Tibial nerve (tissue), 4 donors: ENCODE measurements around the gene CYLD. TPM values are rescaled to one million over a fixed set of nuclear protein-coding genes. Genes with fewer than 3 reads are reported as not detected.
A peak's percentile ranks its signal among the peaks of the same experiment; 100 is the strongest.

Source experiments
- DNase-seq, 2 donors: peaks; one replicate each; pipeline ENCODE4 v3.0.0-alpha.2; 2019; ENCODE audit warnings: low spot score in 2 of 2
- H3K27ac ChIP-seq, 4 donors: fragments of 200-600 bp; sonication (generic) in 3 of 4; one replicate each; pipeline ENCODE4 v1.5.1; 2017 to 2019; ENCODE audit warnings: mild to moderate bottlenecking in 1 of 4
- H3K27me3 ChIP-seq, 2 donors: fragments of 200-600 bp; sonication (generic) in 1 of 2; one replicate each; pipeline versions ENCODE4 v1.5.1 to v1.6.0; 2017 to 2019
- H3K36me3 ChIP-seq, 3 donors: fragments of 200-600 bp; sonication (generic); one replicate each; pipeline ENCODE4 v1.5.1; 2018 to 2019
- H3K4me1 ChIP-seq, 4 donors: fragments of 200-600 bp; sonication (generic) in 3 of 4; one replicate each; pipeline ENCODE4 v1.5.1; 2017 to 2019
- H3K4me3 ChIP-seq, 4 donors: fragments of 200-600 bp; sonication (generic) in 3 of 4; one replicate each; pipeline ENCODE4 v1.5.1; 2017 to 2019; ENCODE audit warnings: mild to moderate bottlenecking in 1 of 4, moderate library complexity in 1 of 4
- H3K9me3 ChIP-seq, 4 donors: fragments of 200-600 bp; sonication (generic) in 3 of 4; one replicate each; pipeline ENCODE4 v1.5.1; 2017 to 2019
- EP300 ChIP-seq, 2 donors: sonication (generic); formaldehyde crosslinking; IDR thresholded peaks; one replicate each; pipeline ENCODE4 v1.6.1; 2017; ENCODE audit warnings: antibody characterized with exemption in 2 of 2, mild to moderate bottlenecking in 1 of 2
- POLR2A ChIP-seq, 2 donors: fragments of 450-650 bp; IDR thresholded peaks; one replicate each; pipeline ENCODE4 v1.6.1; 2017; ENCODE audit warnings: antibody characterized with exemption in 2 of 2, mild to moderate bottlenecking in 2 of 2, moderate library complexity in 2 of 2
- WGBS, 2 donors: methylation state at CpG; one replicate each; pipeline ENCODE4 v1.1.5; 2018; 5-methylcytosine and 5-hydroxymethylcytosine counted together
- total RNA-seq, 4 donors: library from RNA; depleted of rRNA; stranded (reverse); fragments of >200 nt; gene quantifications; one replicate each; pipeline ENCODE4 v1.1.0, GENCODE V29; 2016
- TF ChIP-seq, protein P1 (sequence below), 5 experiments: fragments of 200-600 bp in 3 of 5; fragments of 450-650 bp in 2 of 5; sonication (generic) in 3 of 5; IDR thresholded peaks; one replicate each; pipeline ENCODE4 v1.5.1; 2016 to 2019; ENCODE audit warnings: antibody characterized with exemption in 5 of 5, mild to moderate bottlenecking in 3 of 5, moderate library complexity in 2 of 5

CYLD gene
- total RNA-seq, 4 donors from 2014 or later: 23.7 to 52.7 (median 38.3) TPM

DNA sequence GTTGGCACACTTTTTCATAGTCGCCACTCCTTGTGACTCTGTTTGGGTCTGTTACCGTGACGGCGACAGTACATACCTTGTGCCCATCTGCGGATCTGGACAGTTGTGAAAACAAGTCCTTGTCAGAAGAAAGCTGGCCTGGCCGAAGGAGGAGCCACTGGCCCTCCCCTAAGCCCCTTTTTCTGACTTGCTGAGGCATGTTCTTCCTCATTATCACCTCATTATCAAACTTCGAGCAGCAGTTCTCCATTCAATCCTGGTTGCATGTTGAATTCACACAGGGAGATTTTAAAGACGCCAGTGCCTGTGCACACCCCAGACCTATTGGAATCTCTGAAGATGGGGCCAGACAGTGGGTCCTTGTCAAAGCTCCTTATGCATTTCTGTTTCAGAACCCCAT lies 61.1 kb downstream of the CYLD start:
- no peak for DNase-seq
- 74 to 80% methylated on average over 8 of the region's 8 CpGs for WGBS, 2 donors

DNA sequence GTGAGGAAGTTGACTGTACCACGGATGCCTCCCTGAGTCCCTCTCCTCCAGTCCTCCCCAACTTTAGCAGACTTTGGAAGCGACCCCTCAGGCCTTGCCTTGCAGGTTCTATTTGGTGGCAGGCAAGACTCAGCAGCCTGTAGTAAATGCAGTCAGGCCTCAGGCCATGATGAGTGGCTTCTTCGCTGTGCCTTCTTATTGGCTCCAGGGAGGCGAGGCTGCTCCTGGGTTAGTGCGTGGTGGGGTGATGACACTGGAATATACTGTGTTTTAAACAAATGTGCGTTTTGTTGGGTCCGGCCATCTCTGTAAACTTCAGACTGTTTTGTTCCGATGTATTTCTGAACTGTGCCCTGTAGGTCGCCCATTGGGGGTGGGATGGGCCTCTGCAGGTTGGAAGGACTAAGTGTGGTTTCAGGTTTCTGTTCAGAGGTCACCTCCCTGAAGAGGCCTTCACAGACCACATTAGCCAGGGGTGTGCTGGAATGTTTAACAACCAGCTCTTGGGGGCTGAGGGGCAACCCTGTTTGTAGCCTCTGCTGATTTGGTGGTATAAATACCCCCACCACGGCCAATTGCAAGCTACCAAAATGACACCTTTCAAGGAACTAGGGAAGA lies 62.5 kb downstream of the CYLD start:
- H3K9me3 ChIP-seq: no peaks in the 10 kb centered on the region

More for the DNA sequence above, 61.1 kb downstream of the CYLD start:
- no peaks in the 10 kb centered on the region for H3K27me3 ChIP-seq
- H3K4me1 ChIP-seq: peaks cover 0 to 14% (median 0%) of the 10 kb centered on the region in 4 donors
- no peaks in the 10 kb centered on the region for H3K9me3 ChIP-seq
- H3K27ac ChIP-seq: no peak overlapping the region
- TF ChIP-seq EP300 (IDR thresholded peaks at IDR 0.05): no peak
- TF ChIP-seq, protein P1, sequence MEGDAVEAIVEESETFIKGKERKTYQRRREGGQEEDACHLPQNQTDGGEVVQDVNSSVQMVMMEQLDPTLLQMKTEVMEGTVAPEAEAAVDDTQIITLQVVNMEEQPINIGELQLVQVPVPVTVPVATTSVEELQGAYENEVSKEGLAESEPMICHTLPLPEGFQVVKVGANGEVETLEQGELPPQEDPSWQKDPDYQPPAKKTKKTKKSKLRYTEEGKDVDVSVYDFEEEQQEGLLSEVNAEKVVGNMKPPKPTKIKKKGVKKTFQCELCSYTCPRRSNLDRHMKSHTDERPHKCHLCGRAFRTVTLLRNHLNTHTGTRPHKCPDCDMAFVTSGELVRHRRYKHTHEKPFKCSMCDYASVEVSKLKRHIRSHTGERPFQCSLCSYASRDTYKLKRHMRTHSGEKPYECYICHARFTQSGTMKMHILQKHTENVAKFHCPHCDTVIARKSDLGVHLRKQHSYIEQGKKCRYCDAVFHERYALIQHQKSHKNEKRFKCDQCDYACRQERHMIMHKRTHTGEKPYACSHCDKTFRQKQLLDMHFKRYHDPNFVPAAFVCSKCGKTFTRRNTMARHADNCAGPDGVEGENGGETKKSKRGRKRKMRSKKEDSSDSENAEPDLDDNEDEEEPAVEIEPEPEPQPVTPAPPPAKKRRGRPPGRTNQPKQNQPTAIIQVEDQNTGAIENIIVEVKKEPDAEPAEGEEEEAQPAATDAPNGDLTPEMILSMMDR (IDR thresholded peaks at IDR 0.05): no peak
- TF ChIP-seq POLR2A (IDR thresholded peaks at IDR 0.05): no peak
- H3K4me3 ChIP-seq: no peak overlapping the region
- peaks cover 0 to 21% (median 0%) of the 10 kb centered on the region in 3 donors for H3K36me3 ChIP-seq

DNA sequence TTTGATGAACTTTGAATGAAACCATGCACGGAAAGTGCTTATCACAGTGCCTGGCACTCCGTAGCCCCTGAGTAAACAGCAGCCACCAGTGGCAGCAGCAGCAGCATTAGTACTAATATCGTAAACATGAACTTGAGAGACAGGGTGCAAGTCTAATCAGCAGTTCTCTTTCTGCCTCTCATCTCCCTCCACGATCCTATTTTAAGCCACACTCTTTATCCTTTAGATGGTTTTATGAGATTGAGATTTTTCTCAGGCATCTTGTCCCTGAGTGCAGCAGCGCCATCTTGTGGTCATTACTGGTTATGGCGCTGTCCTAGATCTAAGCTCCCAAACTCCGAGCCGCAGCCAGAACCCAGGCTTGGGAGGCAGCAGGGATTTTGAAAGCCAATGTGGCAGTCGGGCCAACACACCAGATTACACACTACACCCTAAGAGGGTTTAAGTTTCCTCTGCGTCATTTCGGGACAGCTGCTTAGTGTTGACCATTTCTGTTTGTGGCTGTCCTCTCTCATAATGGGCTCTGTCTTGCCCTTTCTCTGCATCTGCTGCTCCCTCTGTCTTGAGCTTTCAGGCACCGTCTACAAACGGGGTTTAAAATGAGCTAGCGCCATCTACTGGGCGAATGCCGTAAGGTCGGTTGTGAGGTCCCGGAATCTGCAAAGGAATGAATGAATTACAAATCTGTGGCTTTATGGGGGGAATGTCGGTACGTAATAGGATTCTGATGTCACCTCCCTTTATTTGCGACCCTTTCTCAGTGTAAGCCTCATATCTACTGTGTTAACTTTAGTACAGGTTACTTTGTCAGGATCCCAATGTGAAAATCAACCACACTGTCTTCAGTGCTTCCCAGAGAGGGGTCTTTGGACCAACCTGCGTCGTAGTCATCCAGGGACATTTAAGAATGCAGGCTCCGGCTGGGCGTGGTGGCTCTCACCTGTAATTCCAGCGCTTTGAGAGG lies 64.5 kb downstream of the CYLD start:
- Histone ChIP-seq H3K4me3 (peak overlapping the region; percentile 18 to 45 (median 38)), H3K36me3 (no peaks in the 10 kb centered on the region), H3K4me1 (peaks cover 0 to 14% (median 0%) of the 10 kb centered on the region in 4 donors), H3K9me3 (no peaks in the 10 kb centered on the region), H3K27me3 (no peaks in the 10 kb centered on the region), H3K27ac (peak overlapping the region in 3 of 4 donors; percentile 28 to 86 (median 84))
- TF ChIP-seq EP300 (IDR thresholded peaks at IDR 0.05): peak in 1 of 2 donors; percentile 35
- TF ChIP-seq, protein P1 (IDR thresholded peaks at IDR 0.05): peak; percentile 91 to 94 (median 92)
- no peak for TF ChIP-seq POLR2A (IDR thresholded peaks at IDR 0.05)
- WGBS, 2 donors: 13 to 15% methylated on average over 26 of the region's 26 CpGs
- DNase-seq: peak; percentile 79 to 90

More for the DNA sequence above, 62.5 kb downstream of the CYLD start:
- H3K4me3 ChIP-seq: no peak overlapping the region
- no peak for DNase-seq
- H3K27ac ChIP-seq: no peak overlapping the region
- H3K4me1 ChIP-seq: peaks cover 0 to 14% (median 0%) of the 10 kb centered on the region in 4 donors
- 72 to 73% methylated on average over 10 of the region's 10 CpGs for WGBS, 2 donors
- no peaks in the 10 kb centered on the region for H3K27me3 ChIP-seq
- no peak for TF ChIP-seq POLR2A (IDR thresholded peaks at IDR 0.05)
- TF ChIP-seq, protein P1 (IDR thresholded peaks at IDR 0.05): no peak
- no peak for TF ChIP-seq EP300 (IDR thresholded peaks at IDR 0.05)
- peaks cover 0 to 7% (median 0%) of the 10 kb centered on the region in 3 donors for H3K36me3 ChIP-seq

DNA sequence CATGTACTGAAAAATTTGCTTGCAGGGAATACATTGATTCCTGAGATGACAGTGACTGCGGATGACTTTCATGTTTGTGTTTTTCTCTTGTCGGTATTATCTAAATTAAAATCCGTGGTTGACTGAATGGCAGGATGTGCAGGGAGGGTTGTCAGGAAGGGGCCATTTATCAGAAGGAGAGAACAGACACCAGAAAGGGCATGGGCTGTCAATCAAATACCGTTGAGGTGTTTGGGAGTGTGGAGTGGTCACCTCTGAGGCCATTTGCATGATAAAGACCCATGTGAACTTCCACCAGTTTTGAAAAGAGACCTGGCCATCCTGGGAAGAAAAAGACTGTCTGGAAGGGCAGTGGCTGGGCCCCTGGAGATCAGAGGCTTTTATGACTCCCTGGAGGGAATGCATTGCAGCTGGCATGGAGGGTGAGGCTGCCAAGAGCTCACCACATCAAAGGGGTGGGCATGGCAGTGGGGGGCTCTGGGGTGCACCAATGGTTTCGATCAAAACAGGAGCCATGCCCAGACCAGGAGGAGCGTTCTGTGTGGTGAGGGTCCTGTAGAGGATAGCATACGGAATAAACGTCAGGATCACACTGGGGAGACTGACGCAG lies 67.1 kb downstream of the CYLD start:
- Histone ChIP-seq H3K27me3 (no peaks in the 10 kb centered on the region), H3K4me1 (peaks cover 0 to 14% (median 0%) of the 10 kb centered on the region in 4 donors), H3K36me3 (no peaks in the 10 kb centered on the region), H3K9me3 (no peaks in the 10 kb centered on the region), H3K27ac (no peak overlapping the region), H3K4me3 (no peak overlapping the region)
- DNase-seq: no peak
- no peak for TF ChIP-seq EP300 (IDR thresholded peaks at IDR 0.05)
- no peak for TF ChIP-seq POLR2A (IDR thresholded peaks at IDR 0.05)
- TF ChIP-seq, protein P1 (IDR thresholded peaks at IDR 0.05): no peak
- WGBS, 2 donors: 62 to 69% methylated on average over 9 of the region's 9 CpGs
